ENCODE results near the gene SIRT1. TPM values are rescaled to one million over a fixed set of nuclear protein-coding genes. Genes with fewer than 3 reads are reported as not detected.

Gene SIRT1
- total and polyA plus RNA-seq, 2 of the 8 experiments (the other 6 are each of a cell fraction or from before 2014, with no cell fraction given), result 22.6 to 70.9 TPM

- TF ChIP-seq, protein P1, sequence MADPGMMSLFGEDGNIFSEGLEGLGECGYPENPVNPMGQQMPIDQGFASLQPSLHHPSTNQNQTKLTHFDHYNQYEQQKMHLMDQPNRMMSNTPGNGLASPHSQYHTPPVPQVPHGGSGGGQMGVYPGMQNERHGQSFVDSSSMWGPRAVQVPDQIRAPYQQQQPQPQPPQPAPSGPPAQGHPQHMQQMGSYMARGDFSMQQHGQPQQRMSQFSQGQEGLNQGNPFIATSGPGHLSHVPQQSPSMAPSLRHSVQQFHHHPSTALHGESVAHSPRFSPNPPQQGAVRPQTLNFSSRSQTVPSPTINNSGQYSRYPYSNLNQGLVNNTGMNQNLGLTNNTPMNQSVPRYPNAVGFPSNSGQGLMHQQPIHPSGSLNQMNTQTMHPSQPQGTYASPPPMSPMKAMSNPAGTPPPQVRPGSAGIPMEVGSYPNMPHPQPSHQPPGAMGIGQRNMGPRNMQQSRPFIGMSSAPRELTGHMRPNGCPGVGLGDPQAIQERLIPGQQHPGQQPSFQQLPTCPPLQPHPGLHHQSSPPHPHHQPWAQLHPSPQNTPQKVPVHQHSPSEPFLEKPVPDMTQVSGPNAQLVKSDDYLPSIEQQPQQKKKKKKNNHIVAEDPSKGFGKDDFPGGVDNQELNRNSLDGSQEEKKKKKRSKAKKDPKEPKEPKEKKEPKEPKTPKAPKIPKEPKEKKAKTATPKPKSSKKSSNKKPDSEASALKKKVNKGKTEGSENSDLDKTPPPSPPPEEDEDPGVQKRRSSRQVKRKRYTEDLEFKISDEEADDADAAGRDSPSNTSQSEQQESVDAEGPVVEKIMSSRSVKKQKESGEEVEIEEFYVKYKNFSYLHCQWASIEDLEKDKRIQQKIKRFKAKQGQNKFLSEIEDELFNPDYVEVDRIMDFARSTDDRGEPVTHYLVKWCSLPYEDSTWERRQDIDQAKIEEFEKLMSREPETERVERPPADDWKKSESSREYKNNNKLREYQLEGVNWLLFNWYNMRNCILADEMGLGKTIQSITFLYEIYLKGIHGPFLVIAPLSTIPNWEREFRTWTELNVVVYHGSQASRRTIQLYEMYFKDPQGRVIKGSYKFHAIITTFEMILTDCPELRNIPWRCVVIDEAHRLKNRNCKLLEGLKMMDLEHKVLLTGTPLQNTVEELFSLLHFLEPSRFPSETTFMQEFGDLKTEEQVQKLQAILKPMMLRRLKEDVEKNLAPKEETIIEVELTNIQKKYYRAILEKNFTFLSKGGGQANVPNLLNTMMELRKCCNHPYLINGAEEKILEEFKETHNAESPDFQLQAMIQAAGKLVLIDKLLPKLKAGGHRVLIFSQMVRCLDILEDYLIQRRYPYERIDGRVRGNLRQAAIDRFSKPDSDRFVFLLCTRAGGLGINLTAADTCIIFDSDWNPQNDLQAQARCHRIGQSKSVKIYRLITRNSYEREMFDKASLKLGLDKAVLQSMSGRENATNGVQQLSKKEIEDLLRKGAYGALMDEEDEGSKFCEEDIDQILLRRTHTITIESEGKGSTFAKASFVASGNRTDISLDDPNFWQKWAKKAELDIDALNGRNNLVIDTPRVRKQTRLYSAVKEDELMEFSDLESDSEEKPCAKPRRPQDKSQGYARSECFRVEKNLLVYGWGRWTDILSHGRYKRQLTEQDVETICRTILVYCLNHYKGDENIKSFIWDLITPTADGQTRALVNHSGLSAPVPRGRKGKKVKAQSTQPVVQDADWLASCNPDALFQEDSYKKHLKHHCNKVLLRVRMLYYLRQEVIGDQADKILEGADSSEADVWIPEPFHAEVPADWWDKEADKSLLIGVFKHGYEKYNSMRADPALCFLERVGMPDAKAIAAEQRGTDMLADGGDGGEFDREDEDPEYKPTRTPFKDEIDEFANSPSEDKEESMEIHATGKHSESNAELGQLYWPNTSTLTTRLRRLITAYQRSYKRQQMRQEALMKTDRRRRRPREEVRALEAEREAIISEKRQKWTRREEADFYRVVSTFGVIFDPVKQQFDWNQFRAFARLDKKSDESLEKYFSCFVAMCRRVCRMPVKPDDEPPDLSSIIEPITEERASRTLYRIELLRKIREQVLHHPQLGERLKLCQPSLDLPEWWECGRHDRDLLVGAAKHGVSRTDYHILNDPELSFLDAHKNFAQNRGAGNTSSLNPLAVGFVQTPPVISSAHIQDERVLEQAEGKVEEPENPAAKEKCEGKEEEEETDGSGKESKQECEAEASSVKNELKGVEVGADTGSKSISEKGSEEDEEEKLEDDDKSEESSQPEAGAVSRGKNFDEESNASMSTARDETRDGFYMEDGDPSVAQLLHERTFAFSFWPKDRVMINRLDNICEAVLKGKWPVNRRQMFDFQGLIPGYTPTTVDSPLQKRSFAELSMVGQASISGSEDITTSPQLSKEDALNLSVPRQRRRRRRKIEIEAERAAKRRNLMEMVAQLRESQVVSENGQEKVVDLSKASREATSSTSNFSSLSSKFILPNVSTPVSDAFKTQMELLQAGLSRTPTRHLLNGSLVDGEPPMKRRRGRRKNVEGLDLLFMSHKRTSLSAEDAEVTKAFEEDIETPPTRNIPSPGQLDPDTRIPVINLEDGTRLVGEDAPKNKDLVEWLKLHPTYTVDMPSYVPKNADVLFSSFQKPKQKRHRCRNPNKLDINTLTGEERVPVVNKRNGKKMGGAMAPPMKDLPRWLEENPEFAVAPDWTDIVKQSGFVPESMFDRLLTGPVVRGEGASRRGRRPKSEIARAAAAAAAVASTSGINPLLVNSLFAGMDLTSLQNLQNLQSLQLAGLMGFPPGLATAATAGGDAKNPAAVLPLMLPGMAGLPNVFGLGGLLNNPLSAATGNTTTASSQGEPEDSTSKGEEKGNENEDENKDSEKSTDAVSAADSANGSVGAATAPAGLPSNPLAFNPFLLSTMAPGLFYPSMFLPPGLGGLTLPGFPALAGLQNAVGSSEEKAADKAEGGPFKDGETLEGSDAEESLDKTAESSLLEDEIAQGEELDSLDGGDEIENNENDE (IDR thresholded peaks at IDR 0.05; ENCODE audit: insufficient replicate concordance, low read length), result no peak
- peak; percentile 65; the same call in 1 of the 2 replicates for TF ChIP-seq JUND (IDR thresholded peaks at IDR 0.05; ENCODE audit: low read length)
Measured at GRCh38 chr10:67935223-67935622, 50.8 kb downstream of the SIRT1 start (continued).

Data from H1 (cell line).